ENCODE data around the gene CRIP3.

DNA sequence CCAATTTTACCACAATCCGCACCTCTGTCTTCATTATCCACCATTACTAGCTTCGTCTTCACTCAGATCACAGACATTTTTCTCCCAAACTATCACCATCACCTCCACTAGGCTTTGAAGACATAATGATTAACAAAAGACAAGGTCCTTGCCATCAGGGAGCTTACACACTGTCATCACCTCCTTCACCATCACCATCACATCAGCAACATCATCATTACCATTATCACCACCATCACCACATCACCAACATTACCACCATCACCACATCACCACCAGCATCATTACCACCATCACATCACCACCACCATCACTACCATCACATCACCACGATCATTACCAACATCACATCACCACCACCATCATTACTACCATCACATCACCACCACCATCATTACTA, 14.9 kb downstream of the CRIP3 start:
- TF ChIP-seq, protein P1, sequence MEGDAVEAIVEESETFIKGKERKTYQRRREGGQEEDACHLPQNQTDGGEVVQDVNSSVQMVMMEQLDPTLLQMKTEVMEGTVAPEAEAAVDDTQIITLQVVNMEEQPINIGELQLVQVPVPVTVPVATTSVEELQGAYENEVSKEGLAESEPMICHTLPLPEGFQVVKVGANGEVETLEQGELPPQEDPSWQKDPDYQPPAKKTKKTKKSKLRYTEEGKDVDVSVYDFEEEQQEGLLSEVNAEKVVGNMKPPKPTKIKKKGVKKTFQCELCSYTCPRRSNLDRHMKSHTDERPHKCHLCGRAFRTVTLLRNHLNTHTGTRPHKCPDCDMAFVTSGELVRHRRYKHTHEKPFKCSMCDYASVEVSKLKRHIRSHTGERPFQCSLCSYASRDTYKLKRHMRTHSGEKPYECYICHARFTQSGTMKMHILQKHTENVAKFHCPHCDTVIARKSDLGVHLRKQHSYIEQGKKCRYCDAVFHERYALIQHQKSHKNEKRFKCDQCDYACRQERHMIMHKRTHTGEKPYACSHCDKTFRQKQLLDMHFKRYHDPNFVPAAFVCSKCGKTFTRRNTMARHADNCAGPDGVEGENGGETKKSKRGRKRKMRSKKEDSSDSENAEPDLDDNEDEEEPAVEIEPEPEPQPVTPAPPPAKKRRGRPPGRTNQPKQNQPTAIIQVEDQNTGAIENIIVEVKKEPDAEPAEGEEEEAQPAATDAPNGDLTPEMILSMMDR (conservative IDR thresholded peaks at IDR 0.05; ENCODE audit: low read length): no peak
- no peak for TF ChIP-seq EZH2phosphoT487 (IDR thresholded peaks at IDR 0.05; ENCODE audit: borderline replicate concordance)
